ENCODE measurements around the gene CBLN4.

DNA sequence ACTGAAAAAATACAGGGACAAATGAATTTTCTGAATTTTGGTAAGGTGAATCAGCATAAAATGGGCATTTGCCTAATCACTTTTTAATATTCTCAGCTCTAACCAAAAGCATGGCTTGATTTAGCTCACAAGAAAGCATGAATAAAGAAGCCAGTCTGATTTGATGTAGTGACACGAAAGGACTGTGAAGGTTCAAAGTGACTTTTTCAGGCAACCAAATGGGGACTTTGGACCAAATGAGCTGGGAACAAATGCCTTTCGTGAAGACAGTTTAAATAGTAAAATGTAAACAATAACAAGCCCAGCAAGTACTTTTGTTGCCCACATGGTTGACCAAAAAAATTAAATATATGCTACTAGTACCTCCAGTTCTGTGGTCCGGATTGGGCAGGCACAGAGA is 12.9 kb upstream of the CBLN4 start:
- TF ChIP-seq EZH2phosphoT487 (IDR thresholded peaks at IDR 0.05; ENCODE audit: insufficient read depth, low read depth) (no peak), EZH2 (IDR thresholded peaks at IDR 0.05; ENCODE audit: insufficient read depth, poor library complexity, severe bottlenecking) (no peak)

Data from GM23248 (cell line).